GM19372 (cell line): Measurements from ENCODE around the gene KRR1.
A peak's percentile ranks its signal among the peaks of the same experiment; 100 is the strongest.
"Not testable (repeated sequence)": the region's sequence is repeated elsewhere in the genome, so short reads cannot be mapped to it uniquely, and the experiment has no call there.

Source experiments
- ATAC-seq: cut with Tn5 transposase; IDR thresholded peaks from one replicate; pipeline ENCODE4 v1.9.1; 2021; ENCODE audit warnings: mild to moderate bottlenecking, low read depth, moderate library complexity; ENCODE audit not compliant: unreplicated experiment

The KRR1 gene

DNA sequence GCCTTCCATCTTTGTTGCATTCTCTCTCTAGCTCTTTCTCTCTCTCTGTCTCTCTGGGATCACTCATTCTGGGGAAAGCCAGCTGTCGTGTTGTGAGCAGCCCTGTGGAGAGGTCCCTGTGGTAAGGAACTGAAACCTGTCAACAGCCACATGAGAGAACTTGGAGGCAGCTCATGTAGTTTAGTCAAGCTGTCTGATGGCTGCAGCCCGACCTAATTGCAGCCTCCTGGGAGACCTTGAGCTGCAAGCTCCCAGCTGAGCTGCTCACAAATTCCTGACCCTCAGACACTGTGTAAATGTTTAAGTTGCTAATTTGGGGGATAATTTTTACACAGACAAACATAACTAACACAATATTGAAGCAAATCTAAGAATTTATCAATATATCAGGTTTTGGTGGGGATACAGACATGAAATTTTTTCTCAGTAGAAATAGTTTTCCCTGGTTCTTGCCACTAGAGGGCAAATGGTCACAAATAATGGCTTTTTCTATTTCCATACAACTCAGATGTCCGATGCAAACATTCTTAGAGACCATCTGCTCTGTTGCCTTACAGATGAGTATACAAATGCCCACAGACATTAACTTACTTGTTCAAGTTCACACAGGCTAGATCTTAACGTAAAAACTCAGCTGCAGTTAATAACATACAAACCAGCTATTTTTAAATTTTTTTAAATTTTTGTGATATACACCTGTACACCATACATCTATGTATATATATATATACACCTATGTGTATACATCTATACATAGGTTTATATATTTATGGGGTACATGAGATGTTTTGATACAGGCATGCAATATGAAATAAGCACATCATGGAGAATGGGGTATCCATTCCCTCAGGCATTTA, 15.5 kb upstream of the KRR1 start:
- peak; percentile 94 for ATAC-seq

DNA sequence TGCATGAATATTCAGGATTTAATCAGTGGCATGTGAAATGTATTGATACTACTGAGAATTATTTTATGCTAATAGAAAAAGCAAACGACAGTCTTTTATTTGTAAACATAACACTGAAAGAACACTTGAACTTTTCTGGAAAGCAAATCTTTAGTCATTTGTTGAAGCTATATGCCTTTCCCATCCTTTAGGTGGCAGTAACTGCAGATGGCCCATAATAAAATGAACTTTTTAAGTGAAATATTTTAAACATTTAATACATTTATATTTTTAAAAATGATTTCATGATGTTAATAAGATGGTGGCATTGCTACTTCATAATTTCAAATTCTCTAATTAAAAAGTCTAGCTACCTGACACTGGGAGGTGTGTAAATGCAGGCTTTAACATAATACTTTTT, 13.9 kb upstream of the KRR1 start:
- no peak for ATAC-seq

DNA sequence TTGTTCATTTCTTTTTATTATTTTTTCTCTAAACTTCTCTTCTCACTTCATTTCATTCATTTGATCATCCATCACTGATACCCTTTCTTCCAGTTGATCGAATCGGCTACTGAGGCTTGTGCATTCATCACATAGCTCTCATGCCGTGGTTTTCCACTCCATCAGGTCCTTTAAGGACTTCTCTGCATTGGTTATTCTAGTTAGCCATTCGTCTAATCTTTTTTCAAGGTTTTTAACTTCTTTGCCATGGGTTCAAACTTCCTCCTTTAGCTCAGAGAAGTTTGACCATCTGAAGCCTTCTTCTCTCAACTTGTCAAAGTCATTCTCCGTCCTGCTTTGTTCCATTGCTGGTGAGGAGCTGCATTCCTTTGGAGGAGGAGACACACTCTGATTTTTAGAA, 10.7 kb upstream of the KRR1 start:
- not testable (repeated sequence) for ATAC-seq

DNA sequence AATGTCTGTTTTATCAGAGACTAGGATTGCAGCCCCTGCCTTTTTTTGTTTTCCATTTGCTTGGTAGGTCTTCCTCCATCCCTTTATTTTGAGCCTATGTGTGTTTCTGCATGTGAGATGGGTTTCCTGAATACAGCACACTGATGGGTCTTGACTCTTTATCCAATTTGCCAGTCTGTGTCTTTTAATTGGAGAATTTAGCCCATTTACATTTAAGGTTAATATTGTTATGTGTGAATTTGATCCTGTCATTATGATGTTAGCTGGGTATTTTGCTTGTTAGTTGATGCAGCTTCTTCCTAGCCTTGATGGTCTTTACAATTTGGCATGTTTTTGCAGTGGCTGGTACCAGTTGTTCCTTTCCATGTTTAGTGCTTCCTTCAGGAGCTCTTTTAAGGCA, 9.8 kb upstream of the KRR1 start:
- ATAC-seq: not testable (repeated sequence)

DNA sequence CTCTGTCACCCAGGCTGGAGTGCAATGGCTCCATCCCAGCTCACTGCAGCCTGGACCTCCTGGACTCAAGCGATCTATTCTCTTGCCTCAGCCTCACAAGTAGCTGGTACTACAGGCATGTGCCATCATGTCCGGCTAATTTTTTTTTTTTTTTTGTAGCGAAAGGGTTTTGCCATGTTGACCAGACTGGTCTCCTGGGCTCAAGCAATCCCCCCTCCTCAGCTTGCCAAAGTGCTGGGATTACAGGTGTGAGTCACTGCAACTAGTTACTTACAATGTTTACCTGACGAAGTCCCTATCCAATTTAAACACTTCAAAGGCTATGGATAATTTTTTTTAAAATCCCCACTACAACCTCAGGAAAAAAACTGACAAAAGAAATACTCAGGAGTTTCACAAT, 1.8 kb downstream of the KRR1 start:
- no peak for ATAC-seq

DNA sequence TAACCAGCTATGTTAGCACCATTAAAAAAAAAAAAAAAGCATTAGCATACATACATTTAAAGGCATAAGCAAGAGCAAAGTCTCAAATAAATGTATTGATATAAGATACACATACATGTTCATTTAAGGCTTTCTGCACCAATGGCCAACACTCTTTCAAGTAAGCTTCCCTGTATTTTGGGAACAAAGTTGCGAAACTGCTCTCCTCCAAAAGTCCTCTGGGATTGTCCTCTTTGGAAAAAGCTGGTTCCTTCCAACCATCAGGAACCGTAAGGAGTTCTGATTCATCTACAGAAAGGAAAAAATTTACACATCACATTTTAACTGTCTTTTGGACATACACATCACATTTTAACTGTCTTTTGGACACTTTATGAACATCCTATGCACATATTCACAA, 3.2 kb downstream of the KRR1 start:
- ATAC-seq: no peak

DNA sequence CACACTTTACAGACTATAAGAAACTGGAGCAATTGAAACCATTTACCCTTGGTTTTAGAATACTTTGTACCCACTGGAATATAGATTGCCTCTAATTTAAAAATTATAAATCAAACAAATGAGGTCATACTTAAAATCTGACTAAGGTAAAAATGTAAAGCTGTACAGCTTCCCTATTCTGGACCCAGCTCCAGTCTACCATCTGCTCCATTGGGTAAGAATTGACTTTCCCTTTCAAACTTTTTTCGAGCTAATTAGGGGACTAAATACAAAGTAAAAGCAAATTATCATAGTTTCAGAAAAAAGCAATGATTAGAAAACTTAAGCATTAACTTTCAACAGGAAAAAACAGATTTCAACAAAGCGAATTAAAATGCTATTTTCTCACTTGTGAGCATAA, 4.3 kb downstream of the KRR1 start:
- no peak for ATAC-seq

DNA sequence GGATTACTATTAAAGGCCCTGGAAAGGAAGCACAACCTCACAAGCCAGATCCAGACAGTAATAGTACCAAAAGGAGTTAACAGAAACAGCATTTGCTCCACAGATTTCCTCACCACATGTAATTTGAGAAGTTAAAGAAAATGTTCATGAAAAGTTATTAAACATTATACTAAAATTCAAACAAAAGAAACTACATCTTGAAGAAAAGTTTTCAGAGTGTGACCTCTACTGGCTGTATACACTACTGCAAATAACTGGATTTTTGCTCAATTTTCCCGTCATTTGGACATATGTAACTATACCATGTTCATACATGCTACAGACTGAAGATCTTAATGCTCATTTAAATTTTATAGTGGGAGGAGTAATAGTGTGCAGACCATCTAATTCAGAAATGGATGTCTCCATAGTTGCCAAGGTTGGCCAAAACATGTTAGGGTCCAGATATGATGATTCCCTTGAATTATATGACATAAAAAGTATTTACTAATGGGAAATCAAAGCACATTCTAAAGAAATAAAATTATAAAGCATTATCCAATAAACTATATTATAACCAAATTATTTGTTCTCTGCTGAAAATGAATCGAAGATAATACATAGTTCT, 5.6 kb downstream of the KRR1 start:
- no peak for ATAC-seq

DNA sequence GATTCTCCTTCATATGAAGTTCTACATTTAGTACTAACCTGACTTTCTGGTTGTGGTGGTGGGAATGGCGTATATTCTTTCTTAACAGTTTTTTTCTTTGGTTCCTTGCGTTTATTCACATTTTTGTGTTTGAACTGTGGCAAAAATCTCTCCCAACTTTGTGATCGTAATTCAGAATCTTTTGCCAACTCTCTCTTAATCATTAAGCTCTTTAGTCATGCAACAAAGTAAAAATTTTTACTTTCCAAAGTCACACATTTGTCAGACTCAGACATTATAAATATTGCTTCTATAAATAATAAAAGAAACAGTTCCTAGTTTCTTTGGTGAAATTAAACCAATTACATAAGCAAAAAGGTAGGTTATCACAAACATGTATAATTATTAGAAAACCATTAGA, 7.5 kb downstream of the KRR1 start:
- no peak for ATAC-seq

DNA sequence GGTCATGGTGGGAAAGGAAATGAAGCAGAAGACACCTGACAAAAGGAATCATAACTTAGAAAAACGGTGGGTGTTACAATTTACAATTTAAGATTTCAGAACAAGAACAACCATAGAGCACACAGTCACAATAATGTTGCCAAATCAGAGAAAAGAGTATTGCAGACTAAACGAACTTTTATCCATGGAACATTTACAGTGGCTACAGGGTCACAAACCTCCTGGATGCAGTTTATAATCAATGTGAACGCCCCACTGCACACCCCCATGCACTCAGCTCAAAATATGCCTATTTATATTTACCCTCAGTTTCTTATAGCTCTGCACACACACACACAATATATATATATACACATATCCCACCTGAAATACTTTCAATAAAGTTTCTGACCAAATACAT, 8.0 kb downstream of the KRR1 start:
- ATAC-seq: no peak

DNA sequence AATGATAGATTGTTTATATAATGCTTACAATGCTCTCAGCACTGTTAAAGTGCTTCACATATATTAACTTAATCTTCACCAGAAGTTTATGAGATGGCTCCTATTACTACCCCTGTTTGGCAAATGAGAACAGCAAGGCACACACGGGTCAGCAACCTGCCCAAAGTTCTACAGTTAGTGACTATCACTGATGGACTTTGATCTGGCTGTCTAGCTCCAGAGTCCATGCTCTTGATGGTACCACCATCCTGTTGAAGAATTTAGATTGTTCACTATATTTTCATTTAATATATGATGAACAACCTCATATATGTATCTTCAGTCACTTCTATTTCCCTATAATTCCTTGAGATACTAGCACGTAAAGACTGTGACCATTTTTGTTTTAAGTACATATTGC, 20.2 kb downstream of the KRR1 start:
- no peak for ATAC-seq

DNA sequence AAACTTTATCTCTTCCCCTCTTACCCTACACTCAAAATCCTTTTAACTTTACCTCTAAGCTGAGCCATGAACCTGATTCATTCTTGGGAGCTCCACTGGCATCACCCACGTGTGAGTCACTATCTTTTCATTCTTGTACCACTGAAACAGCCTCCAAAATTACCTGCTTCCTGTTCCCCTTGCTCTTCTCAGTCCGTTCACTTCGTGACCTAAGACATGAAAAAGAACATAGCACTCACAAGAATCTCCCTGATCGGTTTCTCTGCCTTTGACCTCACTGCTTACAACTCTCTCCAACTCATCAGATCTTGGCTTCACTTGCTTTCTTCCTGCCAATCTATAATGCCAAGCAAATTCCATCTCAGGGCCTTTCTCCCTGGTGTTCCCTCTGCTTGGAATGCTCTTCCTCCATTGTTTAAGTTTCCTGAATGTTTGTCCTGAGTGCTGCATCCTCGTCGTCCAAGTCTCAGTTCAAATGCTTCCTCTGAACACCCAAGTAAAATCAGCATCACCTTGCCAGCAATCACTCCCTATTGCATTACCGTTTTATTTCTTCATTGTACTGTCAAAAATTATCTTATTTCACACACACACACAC, 21.7 kb downstream of the KRR1 start:
- no peak for ATAC-seq

DNA sequence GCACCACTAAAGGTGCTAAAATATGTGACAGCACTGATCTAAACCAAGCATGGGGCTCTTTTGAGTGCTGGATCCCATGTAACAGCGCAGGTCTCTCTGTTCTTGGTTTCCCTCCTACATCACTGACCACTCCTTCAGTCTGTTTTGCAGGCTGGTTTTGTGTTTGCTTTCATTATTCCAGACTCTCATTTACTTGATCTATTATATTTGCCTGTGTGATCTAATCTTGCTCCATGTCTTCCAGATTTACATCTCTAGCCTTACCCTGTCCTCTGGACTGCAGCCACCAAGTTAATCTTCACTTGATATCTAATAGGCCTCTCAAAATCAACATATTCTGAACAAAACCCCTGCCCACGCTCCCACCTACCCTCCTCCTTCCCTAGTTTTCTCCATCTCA, 22.2 kb downstream of the KRR1 start:
- no peak for ATAC-seq

DNA sequence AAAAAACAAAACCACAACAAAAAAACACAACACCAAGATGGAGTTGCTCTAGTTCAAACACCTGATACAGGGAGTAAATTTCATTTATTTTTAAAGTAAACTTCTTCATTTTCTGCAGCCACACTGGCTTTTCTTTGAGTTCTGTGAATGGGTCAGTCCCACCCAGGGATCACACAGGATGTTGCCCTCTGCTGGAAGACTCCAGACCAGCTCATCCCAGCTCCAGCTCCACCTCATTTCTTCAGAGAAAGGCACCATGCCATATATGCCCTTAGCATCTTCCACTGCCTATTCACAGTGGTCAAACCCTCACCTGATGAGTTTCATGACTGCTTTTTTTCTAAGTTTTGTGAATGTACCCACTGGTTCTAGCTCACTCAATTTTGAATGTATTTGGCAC, 22.9 kb downstream of the KRR1 start:
- ATAC-seq: no peak

DNA sequence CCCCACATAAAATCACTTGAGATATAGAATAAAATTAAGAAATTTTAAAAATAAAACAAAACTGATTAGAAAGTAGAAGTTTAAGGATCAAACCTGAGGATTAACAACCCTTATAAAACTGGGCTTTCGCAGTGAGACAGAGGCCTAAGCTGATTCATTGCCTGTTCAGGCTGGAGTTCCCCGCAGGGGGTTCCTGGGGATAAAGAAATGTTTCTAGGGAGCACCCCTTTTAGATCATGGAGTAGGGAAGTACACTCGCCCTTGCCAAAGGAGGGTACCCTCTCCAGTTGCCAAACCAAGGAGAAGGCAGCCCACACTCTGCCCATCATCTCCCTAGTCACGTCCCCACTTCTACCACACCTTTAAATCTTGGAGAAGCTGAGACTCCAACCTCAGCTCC, 24.1 kb downstream of the KRR1 start:
- ATAC-seq: no peak

DNA sequence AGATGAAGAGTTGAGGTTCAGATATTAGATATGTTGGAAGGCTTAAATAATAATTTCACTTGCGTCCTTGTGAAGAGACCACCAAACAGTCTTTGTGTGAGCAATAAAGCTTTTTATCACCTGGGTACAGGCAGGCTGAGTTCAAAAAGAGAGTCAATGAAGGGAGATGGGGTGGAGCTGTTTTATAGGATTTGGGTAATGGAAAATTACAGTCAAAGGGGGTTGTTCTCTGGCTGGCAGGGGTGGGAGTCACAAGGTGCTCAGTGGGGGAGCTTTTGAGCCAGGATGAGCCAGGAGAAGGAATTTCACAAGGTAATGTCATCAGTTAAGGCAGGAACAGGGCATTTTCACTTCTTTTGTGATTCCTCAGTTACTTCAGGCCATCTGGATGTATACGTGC, 27.0 kb downstream of the KRR1 start:
- ATAC-seq: not testable (repeated sequence)

DNA sequence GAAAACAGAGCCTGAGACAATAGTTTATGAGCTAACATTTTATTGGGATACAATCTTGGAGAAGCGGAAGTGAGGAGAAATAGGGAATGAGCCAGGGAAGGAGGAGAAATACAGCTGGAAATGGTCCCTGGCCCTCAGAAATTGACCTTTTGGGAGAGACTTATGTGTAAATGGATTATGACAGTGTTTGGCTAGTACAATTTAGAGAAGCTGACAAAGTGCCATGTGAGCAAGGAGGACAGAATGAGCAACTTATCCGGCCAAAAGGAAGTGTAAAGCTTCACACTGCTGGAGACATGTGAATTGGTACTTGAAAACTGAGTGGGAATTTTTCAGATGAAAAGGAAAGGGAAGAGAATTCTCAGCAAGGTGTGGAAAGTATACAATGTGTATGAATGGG, 28.0 kb downstream of the KRR1 start:
- no peak for ATAC-seq

DNA sequence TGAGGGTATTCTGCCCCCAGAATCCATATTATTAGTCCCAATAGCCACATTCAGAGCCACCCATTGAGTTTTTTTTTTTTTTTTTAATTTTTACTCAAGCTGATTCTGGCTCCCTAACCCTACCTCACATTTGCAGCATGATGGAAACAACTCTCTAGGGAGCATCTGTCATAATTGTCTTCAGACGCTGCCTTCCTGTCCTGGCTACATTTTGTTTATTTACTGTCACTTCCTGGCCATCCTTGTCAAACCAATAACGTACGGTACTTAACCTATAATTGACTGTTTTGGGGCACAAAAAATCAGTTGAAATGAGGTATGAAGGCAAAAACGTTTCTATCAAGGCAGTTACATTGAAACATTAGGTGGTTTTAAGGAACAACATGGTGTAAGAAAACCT, 28.8 kb downstream of the KRR1 start:
- peak; percentile 16 for ATAC-seq

DNA sequence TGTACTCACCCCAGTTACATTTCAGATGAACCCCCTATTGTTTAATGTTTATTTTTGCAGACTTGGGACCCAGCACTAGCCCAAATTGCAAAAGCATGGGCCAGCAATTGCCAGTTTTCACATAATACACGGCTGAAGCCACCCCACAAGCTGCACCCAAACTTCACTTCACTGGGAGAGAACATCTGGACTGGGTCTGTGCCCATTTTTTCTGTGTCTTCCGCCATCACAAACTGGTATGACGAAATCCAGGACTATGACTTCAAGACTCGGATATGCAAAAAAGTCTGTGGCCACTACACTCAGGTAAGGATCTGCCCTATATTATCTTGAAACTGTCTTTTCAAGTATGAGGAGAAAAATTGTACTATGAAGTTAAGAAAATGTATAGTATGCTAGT, 29.6 kb downstream of the KRR1 start:
- no peak for ATAC-seq

DNA sequence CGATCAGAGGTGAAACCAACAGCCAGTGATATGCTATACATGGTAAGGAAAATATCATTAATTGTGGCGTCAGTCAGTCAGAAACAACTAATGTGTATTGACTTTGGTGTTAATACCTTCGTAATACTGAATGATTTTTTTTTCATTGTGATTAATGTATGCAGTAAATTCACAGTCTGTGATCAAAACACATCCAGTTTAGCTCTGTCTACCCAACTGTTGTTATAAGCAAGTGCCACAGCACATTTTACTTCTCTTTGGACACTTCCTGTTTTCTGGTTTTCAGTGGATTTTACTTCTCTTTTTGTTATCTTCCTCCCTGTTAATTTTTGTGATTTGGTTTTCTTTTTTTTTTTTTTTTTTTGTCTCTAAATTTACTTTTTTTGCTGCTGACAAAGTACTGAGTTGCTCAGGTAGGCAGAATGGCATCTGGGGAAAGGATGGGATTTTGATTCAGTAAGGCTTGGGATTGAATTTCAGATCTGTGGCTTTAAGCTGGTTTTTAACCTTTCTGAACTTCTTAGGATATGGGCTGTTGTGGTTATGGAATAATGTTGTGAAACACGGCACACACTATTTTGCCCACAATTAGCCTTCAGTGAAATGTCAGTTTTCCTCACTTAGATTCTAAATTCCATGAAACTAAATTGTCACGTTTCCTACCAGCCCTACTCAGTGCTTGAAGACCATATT, 30.2 kb downstream of the KRR1 start:
- peak; percentile 14 for ATAC-seq

DNA sequence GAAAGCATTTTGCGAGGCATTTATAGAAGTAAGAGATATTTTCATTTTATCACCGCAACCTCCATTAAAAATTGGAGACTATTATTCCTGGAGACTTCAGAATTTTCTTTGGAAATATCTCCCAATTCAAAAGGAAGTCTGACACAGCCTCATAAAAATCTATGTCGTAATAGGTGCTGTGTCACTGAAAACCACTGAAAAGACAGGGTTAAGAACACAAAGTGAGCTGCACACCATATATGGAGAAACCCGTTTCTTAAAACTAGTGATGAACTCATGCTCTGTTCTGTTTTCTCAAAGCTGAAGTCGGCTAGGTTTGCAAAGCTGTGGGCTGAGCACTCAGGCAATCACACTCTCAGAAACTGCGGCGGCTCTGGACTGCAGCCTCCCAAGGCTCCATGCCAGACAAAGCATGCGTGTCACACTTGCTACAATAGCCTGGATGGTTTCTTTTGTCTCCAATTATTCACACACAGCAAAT, 30.9 kb downstream of the KRR1 start, which contains the start of gene GLIPR1:
Gene GLIPR1 (plus strand): TSS at position 287 of the 481 bp plus-strand sequence. CDS start 126 bp downstream, at position 413.
- peak; percentile 85 for ATAC-seq
